HG03095 (cell line): ENCODE data around the gene SBK1.

Source experiments
- ATAC-seq: cut with Tn5 transposase; IDR thresholded peaks from one replicate; pipeline ENCODE4 v1.9.1; 2021; ENCODE audit warnings: moderate library complexity; ENCODE audit not compliant: unreplicated experiment

Gene SBK1

GRCh38 chr16:28304214-28304613, 11.9 kb downstream of the SBK1 start:
- no peak for ATAC-seq

GRCh38 chr16:28307936-28308335, 15.6 kb downstream of the SBK1 start:
- ATAC-seq = no peak

- ATAC-seq = no peak
These were observed 16.7 kb downstream of the SBK1 start for GRCh38 chr16:28308794-28309584.

DNA sequence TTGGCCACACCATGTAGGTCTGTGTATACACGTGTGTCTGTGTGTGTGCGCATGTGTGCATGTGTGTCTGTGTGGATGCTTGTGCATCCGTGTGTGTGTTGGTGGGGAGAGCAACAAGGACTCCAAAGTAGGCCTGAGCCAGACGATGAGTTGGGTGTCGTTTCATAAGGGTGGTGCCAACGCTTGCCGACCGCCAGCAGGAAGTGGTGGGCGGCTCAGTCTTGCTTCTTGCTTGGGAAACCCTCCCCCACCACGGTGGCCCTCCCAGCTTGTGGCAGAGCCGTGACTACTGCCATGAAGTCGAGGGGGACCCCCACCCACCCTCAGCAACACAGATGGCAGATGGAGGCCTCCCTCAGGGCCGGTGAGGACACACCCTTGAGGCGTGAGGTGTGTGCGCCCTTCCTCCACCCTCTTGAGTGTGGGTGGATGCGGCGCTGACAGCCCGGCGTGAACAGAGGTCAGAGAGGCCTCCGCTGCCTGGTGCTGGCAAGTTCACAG, 17.5 kb downstream of the SBK1 start:
- ATAC-seq = no peak

DNA sequence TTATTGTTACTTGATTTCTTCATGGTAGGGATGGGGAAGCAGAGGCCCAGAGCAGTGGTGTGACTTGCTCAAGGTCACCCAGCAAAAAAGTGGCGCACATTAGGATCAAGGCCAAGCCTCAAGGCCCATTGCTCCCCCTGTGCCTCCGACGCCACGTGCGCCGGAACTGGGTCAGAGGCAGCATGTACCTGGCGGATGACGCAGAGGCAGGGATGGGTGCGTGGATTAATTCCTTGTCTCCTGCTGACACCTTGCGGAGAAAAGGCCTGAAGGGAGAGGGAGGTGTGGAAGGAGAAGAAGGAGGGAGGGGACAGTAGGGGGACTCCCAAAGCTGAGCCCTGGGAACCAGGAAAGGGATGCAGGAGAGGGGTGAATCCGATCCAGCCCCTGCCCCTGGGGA, 18.5 kb downstream of the SBK1 start:
- ATAC-seq = no peak

GRCh38 chr16:28311413-28311812, 19.1 kb downstream of the SBK1 start:
- no peak for ATAC-seq

DNA sequence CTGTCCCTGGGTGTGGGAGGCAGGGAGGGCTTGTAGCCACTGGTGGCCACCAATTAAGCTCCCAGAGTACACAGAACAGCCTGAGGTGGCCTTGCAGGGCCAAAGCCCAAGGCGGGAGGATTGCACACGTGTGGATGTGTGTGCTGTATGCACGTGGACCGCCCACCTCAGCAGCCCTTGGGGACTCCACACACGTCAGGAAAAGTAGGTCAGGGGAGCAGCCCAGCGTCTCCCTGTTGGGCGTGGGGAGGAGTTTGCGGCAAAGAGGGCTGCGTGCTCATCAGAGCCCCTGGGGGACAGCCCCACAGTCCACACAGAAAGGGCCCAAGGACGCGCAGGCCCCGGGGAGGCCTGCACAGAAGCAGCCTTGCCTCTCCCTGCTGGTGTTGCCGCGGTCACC, 19.6 kb downstream of the SBK1 start:
- ATAC-seq = no peak

- ATAC-seq = no peak
These were observed 20.0 kb downstream of the SBK1 start for GRCh38 chr16:28312327-28312726.

DNA sequence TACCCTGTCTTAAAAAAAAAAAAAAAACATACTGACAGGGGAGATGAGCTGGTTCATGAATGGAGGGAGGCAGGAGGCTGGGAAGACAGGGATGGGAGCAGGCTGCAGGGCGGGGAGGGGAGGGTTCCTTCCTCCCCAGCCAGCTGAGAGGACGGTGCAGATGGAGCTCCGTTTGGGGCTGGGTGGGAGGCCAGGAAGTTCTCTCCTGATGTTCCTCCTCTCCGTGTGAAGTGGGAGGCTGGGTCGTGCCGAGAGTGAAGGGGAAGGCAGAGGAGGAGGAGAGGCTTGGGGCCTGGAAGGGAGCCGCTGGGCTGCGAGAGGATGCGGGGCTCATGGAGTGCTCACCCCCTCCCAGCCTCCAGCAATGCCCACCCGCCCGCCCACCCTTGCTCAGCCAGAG, 21.3 kb downstream of the SBK1 start:
- no peak for ATAC-seq

DNA sequence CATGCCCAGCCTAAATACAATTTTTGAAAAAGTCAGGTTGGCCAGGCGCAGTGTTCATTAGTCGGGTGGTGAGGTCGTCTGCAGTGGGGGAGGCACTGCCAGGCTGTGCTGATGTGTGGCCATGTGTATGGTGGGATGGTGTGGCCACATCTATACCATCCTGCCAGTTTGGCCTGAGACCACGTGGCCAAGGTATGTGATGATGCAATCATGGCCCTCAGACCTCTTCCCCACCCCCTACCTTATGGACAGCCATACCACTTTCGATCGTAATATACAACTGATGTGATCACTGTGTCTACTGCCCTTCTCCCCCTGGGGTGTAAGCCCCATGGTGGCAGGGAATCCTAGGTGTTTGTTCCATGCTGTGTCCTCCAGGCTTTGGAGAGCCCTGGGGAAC, 23.7 kb downstream of the SBK1 start:
- ATAC-seq = no peak

GRCh38 chr16:28317040-28317880, 24.9 kb downstream of the SBK1 start:
- no peak for ATAC-seq

DNA sequence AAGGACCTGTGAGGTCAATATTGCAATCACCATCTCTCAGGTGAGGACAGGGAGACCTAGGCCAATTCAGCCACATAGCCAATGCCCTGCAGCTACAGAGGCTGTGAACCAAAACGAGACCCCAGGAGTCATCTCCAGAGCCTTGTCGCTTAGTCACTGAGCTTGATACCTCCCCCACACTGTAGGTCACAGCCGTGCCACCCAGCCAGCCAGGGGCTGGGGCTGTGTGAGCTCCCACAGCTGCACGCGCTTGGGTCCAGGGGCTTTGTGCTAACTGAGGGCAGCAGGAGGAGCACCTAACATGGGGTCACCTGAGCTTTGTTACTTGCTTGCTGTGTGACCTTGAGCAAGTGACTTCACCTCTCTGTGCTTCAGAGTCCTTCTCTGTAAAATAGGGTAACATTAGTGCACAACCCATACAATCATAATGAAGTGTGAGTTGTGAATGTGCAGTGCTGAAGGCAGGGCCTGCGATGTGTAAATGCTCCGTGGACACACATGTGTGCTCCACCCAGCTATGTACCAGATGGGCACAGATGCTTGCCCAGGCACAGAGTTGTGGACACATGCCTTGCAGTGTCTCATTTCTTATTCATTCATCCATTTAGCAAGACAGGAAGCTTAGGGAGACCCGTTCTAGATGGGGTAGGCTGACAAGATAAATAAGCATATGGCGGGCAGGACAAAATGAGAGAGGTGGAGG, 25.9 kb downstream of the SBK1 start:
- ATAC-seq = no peak

DNA sequence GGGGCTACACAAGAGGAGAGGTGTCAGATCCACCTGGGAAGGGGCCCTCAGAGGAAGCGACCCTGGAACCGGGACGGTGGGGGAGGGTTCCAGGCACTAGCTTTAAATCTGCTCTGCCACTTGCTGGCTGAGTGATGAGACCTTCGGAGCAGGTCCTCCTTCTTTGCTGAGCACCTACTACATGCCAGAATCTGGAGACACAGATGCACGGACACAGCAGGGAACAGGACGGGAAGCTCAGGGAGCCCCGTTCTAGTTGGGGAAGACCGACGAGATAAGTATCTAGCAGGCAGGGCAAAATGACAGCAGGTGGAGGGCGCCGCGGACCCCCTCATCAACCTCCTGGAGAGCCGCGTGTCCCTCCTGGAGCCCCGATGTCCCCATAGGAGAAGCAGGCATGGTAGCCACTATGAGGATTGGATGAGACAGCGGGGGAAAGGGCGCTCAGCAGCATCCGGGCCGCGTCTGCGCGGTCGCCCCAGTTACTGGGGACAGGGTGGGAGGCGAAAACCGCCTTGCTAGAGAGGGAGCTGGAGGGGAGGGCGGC, 27.2 kb downstream of the SBK1 start:
- ATAC-seq = no peak

GRCh38 chr16:28320023-28320561, 27.8 kb downstream of the SBK1 start:
- no peak for ATAC-seq

DNA sequence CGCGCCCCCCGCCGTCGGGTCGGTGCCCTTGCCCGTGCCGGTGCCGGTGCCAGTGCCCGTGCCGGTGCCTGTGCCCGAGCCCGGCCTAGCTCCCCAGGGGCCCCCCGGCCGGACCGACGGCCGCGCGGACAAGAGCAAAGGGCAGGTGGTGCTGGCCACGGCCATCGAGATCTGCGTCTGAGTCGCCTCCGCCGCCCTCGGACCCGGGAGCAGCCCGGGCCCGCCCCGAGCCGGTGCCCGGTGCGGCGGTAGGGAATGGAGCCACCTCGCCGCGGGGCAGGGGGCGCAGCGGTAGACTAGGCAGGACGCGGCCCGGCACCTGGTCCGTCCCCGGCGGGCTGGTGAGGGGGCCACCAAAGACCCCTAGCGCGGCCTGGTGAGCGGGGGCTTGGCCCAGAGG, 28.4 kb downstream of the SBK1 start:
- no peak for ATAC-seq

- no peak for ATAC-seq
These were observed 29.5 kb downstream of the SBK1 start for GRCh38 chr16:28321700-28322411.

GRCh38 chr16:28324235-28324886, 32.0 kb downstream of the SBK1 start:
- ATAC-seq = no peak

- no peak for ATAC-seq
These were observed 32.6 kb downstream of the SBK1 start for GRCh38 chr16:28324887-28325279.

- no peak for ATAC-seq
These were observed 34.7 kb downstream of the SBK1 start for GRCh38 chr16:28326881-28327610.
